ENCODE measurements around the gene SEC23B. TPM values are rescaled to one million over a fixed set of nuclear protein-coding genes. Genes with fewer than 3 reads are reported as not detected.
"Not testable (repeated sequence)": the region's sequence is repeated elsewhere in the genome, so short reads cannot be mapped to it uniquely, and the experiment has no call there.

The SEC23B gene
- polyA plus RNA-seq, 1 of the 3 experiments (the other 2 are of a cell fraction), result 55.2 TPM

DNA sequence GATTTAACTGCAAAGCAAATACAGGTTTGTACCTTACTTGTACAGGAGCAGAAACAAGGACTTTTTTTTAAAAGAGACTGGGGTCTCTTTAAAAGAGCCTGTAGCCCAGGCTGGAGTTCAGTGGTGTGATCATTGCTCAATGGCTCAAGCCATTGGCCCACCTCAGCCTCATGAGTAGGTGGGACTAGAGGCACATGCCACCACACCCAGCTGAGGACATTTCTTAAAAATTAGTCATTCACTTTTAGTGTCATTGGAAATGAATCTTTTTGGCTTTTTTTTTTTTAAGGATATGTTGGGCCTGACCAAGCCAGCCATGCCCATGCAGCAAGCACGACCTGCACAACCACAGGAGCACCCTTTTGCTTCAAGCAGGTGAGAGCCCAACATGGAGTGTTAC, 16.9 kb downstream of the SEC23B start (continued):
- TF ChIP-seq, protein P1, sequence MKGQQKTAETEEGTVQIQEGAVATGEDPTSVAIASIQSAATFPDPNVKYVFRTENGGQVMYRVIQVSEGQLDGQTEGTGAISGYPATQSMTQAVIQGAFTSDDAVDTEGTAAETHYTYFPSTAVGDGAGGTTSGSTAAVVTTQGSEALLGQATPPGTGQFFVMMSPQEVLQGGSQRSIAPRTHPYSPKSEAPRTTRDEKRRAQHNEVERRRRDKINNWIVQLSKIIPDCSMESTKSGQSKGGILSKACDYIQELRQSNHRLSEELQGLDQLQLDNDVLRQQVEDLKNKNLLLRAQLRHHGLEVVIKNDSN (IDR thresholded peaks at IDR 0.05; ENCODE audit: borderline replicate concordance, low read depth), result no peak
- no peak for TF ChIP-seq RXRA (IDR thresholded peaks at IDR 0.05; ENCODE audit: borderline replicate concordance, low read depth)
- no peak for TF ChIP-seq EP300 (IDR thresholded peaks at IDR 0.05; ENCODE audit: borderline replicate concordance in 1 of 2, low read depth in 1 of 2, low read length in 1 of 2)
- no peak for TF ChIP-seq JUND (IDR thresholded peaks at IDR 0.05)
- TF ChIP-seq SIN3A (IDR thresholded peaks at IDR 0.05; ENCODE audit: borderline replicate concordance, low read depth, low read length), result no peak
- no peak for TF ChIP-seq REST (IDR thresholded peaks at IDR 0.05; ENCODE audit: low read depth, low read length)
- TF ChIP-seq MEF2A (IDR thresholded peaks at IDR 0.05; ENCODE audit: borderline replicate concordance, low read depth), result no peak
- TF ChIP-seq, protein P2, sequence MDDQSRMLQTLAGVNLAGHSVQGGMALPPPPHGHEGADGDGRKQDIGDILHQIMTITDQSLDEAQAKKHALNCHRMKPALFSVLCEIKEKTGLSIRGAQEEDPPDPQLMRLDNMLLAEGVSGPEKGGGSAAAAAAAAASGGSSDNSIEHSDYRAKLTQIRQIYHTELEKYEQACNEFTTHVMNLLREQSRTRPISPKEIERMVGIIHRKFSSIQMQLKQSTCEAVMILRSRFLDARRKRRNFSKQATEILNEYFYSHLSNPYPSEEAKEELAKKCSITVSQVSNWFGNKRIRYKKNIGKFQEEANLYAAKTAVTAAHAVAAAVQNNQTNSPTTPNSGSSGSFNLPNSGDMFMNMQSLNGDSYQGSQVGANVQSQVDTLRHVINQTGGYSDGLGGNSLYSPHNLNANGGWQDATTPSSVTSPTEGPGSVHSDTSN (IDR thresholded peaks at IDR 0.05), result no peak
- no peak for TF ChIP-seq EZH2phosphoT487 (IDR thresholded peaks at IDR 0.05; ENCODE audit: borderline replicate concordance, low read depth)
- no peak for TF ChIP-seq RAD21 (IDR thresholded peaks at IDR 0.05; ENCODE audit: low read length)

GRCh38 chr20:18526761-18527160, 19.0 kb downstream of the SEC23B start:
- H3K9ac ChIP-seq; H3K79me2 ChIP-seq (ENCODE audit: insufficient read depth); CTCF ChIA-PET; POLR2A ChIA-PET; H3K9me3 ChIP-seq; H2AFZ ChIP-seq (ENCODE audit: low read depth); H3K27ac ChIP-seq (ENCODE audit: low read depth in 2 of 2, low read length in 1 of 2); H3F3A ChIP-seq (replicated peaks; ENCODE audit: insufficient read depth); H4K20me1 ChIP-seq (ENCODE audit: insufficient read depth); H3K4me3 ChIP-seq (ENCODE audit: low read depth in 2 of 2, low read length in 1 of 2); H3K9me2 ChIP-seq; H3K4me2 ChIP-seq; H3K4me1 ChIP-seq (ENCODE audit: control insufficient read depth in 1 of 2, insufficient read depth in 2 of 2, low read depth in 1 of 2, low read length in 1 of 2); DNase-seq; H3K27me3 ChIP-seq (ENCODE audit: insufficient read depth): not testable (repeated sequence)
- 87% methylated on average over 14 of the region's 14 CpGs for WGBS (ENCODE audit: low lambda C conversion rate)
- H3K36me3 ChIP-seq (replicated peaks in 1 of 2; ENCODE audit: control insufficient read depth in 1 of 2, insufficient read depth in 2 of 2, low read length in 1 of 2), result peaks cover 37 to 69% of the 10 kb centered on the region in 2 experiments

- TF ChIP-seq, protein P2 (IDR thresholded peaks at IDR 0.05), result no peak
- TF ChIP-seq RCOR1 (IDR thresholded peaks at IDR 0.05; ENCODE audit: low read length) (no peak), USF2 (IDR thresholded peaks at IDR 0.05; ENCODE audit: borderline replicate concordance, low read depth, low read length) (no peak), POLR2AphosphoS5 (IDR thresholded peaks at IDR 0.05; ENCODE audit: low read depth, low read length) (no peak)
- TF ChIP-seq, protein P1 (IDR thresholded peaks at IDR 0.05; ENCODE audit: borderline replicate concordance, low read depth), result no peak
- DNase-seq, result no peak
- Histone ChIP-seq H2AFZ (ENCODE audit: low read depth) (no peak overlapping the region), H3K4me2 (no peak overlapping the region), H3F3A (replicated peaks; ENCODE audit: insufficient read depth) (no peaks in the 10 kb centered on the region), H3K27me3 (ENCODE audit: insufficient read depth) (no peaks in the 10 kb centered on the region), H3K4me1 (ENCODE audit: control insufficient read depth in 1 of 2, insufficient read depth in 2 of 2, low read depth in 1 of 2, low read length in 1 of 2) (no peaks in the 10 kb centered on the region), H3K9me3 (no peaks in the 10 kb centered on the region), H3K79me2 (ENCODE audit: insufficient read depth) (no peaks in the 10 kb centered on the region), H3K9me2 (no peaks in the 10 kb centered on the region), H3K4me3 (ENCODE audit: low read depth in 2 of 2, low read length in 1 of 2) (no peak overlapping the region), H3K27ac (ENCODE audit: low read depth in 2 of 2, low read length in 1 of 2) (no peak overlapping the region), H3K9ac (no peak overlapping the region), H3K36me3 (replicated peaks in 1 of 2; ENCODE audit: control insufficient read depth in 1 of 2, insufficient read depth in 2 of 2, low read length in 1 of 2) (peaks cover 42 to 75% of the 10 kb centered on the region in 2 experiments), H4K20me1 (ENCODE audit: insufficient read depth) (no peaks in the 10 kb centered on the region)
- CTCF ChIA-PET, result no interaction called here
- POLR2A ChIA-PET, result no interaction called here
- WGBS (ENCODE audit: low lambda C conversion rate), result 86% methylated on average over 2 of the region's 2 CpGs
Measured at GRCh38 chr20:18527339-18527738, 19.6 kb downstream of the SEC23B start.

Measured in SK-N-SH (cell line).